Measurements from ENCODE around the gene MPPED1. TPM values are rescaled to one million over a fixed set of nuclear protein-coding genes. Genes with fewer than 3 reads are reported as not detected.

Gene MPPED1
- total RNA-seq, 1 experiment from 2014 or later: not detected

- ChIA-PET POLR2A (no interaction called here), CTCF (no interaction called here)
- no peak for DNase-seq (ENCODE audit: unreplicated experiment)
- intact Hi-C loops (cut with micrococcal nuclease): no loop called here
- Mint-ChIP-seq H3K36me3 (ENCODE audit: insufficient read depth, unreplicated experiment) (no peaks in the 10 kb centered on the region), H3K27ac (ENCODE audit: low read depth, unreplicated experiment) (no peak overlapping the region), H3K27me3 (ENCODE audit: insufficient read depth, unreplicated experiment) (no peaks in the 10 kb centered on the region), H3K4me1 (ENCODE audit: insufficient read depth, unreplicated experiment) (no peaks in the 10 kb centered on the region), H3K9me3 (ENCODE audit: unreplicated experiment) (peaks cover 14% of the 10 kb centered on the region), H3K4me3 (ENCODE audit: unreplicated experiment) (no peak overlapping the region)
- TF ChIP-seq CTCF (IDR thresholded peaks at IDR 0.05; ENCODE audit: unreplicated experiment): no peak
- BruUV-seq (replicated peaks): no TSS peak
These were observed 75.7 kb downstream of the MPPED1 start for GRCh38 chr22:43487311-43488030.

GRCh38 chr22:43488031-43488866, 76.4 kb downstream of the MPPED1 start:
- no TSS peak for BruUV-seq (replicated peaks)
- no peaks in the 10 kb centered on the region for H3K27me3 Mint-ChIP-seq (ENCODE audit: insufficient read depth, unreplicated experiment)
- no peak for TF ChIP-seq CTCF (IDR thresholded peaks at IDR 0.05; ENCODE audit: unreplicated experiment)
- ChIA-PET CTCF (interaction anchor here (0.6 kb wide), 1 partner anchor 118 kb away, joined by 3 read pairs; no protein-coding TSS in a partner anchor), POLR2A (no interaction called here)
- H3K4me1 Mint-ChIP-seq (ENCODE audit: insufficient read depth, unreplicated experiment): no peaks in the 10 kb centered on the region
- no peak overlapping the region for H3K4me3 Mint-ChIP-seq (ENCODE audit: unreplicated experiment)
- H3K36me3 Mint-ChIP-seq (ENCODE audit: insufficient read depth, unreplicated experiment): no peaks in the 10 kb centered on the region
- H3K27ac Mint-ChIP-seq (ENCODE audit: low read depth, unreplicated experiment): no peak overlapping the region
- intact Hi-C loops (cut with micrococcal nuclease): no loop called here
- H3K9me3 Mint-ChIP-seq (ENCODE audit: unreplicated experiment): peaks cover 14% of the 10 kb centered on the region
- no peak for DNase-seq (ENCODE audit: unreplicated experiment)

- Mint-ChIP-seq H3K36me3 (ENCODE audit: insufficient read depth, unreplicated experiment) (no peaks in the 10 kb centered on the region), H3K4me1 (ENCODE audit: insufficient read depth, unreplicated experiment) (no peaks in the 10 kb centered on the region), H3K4me3 (ENCODE audit: unreplicated experiment) (no peak overlapping the region), H3K27ac (ENCODE audit: low read depth, unreplicated experiment) (no peak overlapping the region), H3K27me3 (ENCODE audit: insufficient read depth, unreplicated experiment) (no peaks in the 10 kb centered on the region), H3K9me3 (ENCODE audit: unreplicated experiment) (peaks cover 14% of the 10 kb centered on the region)
- BruUV-seq (replicated peaks): no TSS peak
- POLR2A ChIA-PET: no interaction called here
- intact Hi-C loops (cut with micrococcal nuclease): no loop called here
- CTCF ChIA-PET: no interaction called here
- no peak for DNase-seq (ENCODE audit: unreplicated experiment)
- TF ChIP-seq CTCF (IDR thresholded peaks at IDR 0.05; ENCODE audit: unreplicated experiment): no peak
These were observed 77.1 kb downstream of the MPPED1 start for GRCh38 chr22:43488937-43489336.

GRCh38 chr22:43490311-43490710, 78.5 kb downstream of the MPPED1 start:
- no peaks in the 10 kb centered on the region for H3K36me3 Mint-ChIP-seq (ENCODE audit: insufficient read depth, unreplicated experiment)
- TF ChIP-seq CTCF (IDR thresholded peaks at IDR 0.05; ENCODE audit: unreplicated experiment): no peak
- ChIA-PET CTCF (no interaction called here), POLR2A (interaction anchor here (0.6 kb wide), 1 partner anchor 69 kb away, joined by 3 read pairs; no protein-coding TSS in a partner anchor)
- no TSS peak for BruUV-seq (replicated peaks)
- intact Hi-C loops (cut with micrococcal nuclease): no loop called here
- no peak overlapping the region for H3K4me3 Mint-ChIP-seq (ENCODE audit: unreplicated experiment)
- H3K9me3 Mint-ChIP-seq (ENCODE audit: unreplicated experiment): peaks cover 14% of the 10 kb centered on the region
- no peaks in the 10 kb centered on the region for H3K4me1 Mint-ChIP-seq (ENCODE audit: insufficient read depth, unreplicated experiment)
- DNase-seq (ENCODE audit: unreplicated experiment): no peak
- no peaks in the 10 kb centered on the region for H3K27me3 Mint-ChIP-seq (ENCODE audit: insufficient read depth, unreplicated experiment)
- H3K27ac Mint-ChIP-seq (ENCODE audit: low read depth, unreplicated experiment): no peak overlapping the region

All from MCF 10A (cell line).